ENCODE results near the gene SLITRK4.

DNA sequence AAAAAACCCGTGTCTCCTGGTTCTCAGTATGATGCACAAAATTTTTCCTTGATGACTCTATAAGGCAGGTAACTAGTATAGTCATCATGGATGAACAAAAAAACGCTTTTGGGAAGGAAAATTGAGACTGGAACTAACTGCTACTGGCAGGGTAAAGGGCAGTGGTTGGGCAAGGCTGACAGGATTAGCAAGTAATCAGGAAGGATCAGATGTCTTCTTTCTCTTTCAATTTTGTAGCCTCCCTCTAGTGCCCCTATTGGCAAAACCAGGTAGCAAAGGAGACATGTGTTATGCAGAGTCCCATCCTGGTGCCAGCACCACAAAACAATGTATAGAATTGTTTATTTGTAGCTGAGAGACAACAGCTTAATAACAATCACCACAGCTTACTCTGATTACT is 12.8 kb upstream of the SLITRK4 start:
- TF ChIP-seq EP300 (conservative IDR thresholded peaks at IDR 0.05; ENCODE audit: poor library complexity, severe bottlenecking) (no peak), SMC3 (conservative IDR thresholded peaks at IDR 0.05; ENCODE audit: poor library complexity) (no peak)
- TF ChIP-seq, protein P1, sequence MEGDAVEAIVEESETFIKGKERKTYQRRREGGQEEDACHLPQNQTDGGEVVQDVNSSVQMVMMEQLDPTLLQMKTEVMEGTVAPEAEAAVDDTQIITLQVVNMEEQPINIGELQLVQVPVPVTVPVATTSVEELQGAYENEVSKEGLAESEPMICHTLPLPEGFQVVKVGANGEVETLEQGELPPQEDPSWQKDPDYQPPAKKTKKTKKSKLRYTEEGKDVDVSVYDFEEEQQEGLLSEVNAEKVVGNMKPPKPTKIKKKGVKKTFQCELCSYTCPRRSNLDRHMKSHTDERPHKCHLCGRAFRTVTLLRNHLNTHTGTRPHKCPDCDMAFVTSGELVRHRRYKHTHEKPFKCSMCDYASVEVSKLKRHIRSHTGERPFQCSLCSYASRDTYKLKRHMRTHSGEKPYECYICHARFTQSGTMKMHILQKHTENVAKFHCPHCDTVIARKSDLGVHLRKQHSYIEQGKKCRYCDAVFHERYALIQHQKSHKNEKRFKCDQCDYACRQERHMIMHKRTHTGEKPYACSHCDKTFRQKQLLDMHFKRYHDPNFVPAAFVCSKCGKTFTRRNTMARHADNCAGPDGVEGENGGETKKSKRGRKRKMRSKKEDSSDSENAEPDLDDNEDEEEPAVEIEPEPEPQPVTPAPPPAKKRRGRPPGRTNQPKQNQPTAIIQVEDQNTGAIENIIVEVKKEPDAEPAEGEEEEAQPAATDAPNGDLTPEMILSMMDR (IDR thresholded peaks at IDR 0.05; ENCODE audit: poor library complexity, severe bottlenecking), result no peak
